ENCODE results near the gene TPM4.

- TF ChIP-seq CTCF (IDR thresholded peaks at IDR 0.05) (no peak), POLR2A (IDR thresholded peaks at IDR 0.05) (no peak)
Observed at GRCh38 chr19:16133818-16134217, 57.5 kb downstream of the TPM4 start.

Data from thyroid gland (tissue), 4 donors.